ENCODE results near the gene PREX1.
"Not testable (repeated sequence)": the region's sequence is repeated elsewhere in the genome, so short reads cannot be mapped to it uniquely, and the experiment has no call there.

The PREX1 gene

GRCh38 chr20:48827855-48828733 is at the start of gene PREX1:
TSS of gene PREX1 (minus strand) at chr20:48827999. CDS start at chr20:48827860, 139 bp downstream.
- DNase-seq: no peak

- no peak for DNase-seq
These were observed 49.5 kb upstream of the PREX1 start for GRCh38 chr20:48877304-48877703.

- DNase-seq: no peak
These were observed 48.1 kb upstream of the PREX1 start for GRCh38 chr20:48875914-48876240.

GRCh38 chr20:48875233-48875913 is 47.6 kb upstream of the PREX1 start:
- DNase-seq: no peak

GRCh38 chr20:48869442-48869841 is 41.6 kb upstream of the PREX1 start:
- DNase-seq: not testable (repeated sequence)

- DNase-seq: no peak
These were observed 39.1 kb upstream of the PREX1 start for GRCh38 chr20:48866936-48867335.

DNA sequence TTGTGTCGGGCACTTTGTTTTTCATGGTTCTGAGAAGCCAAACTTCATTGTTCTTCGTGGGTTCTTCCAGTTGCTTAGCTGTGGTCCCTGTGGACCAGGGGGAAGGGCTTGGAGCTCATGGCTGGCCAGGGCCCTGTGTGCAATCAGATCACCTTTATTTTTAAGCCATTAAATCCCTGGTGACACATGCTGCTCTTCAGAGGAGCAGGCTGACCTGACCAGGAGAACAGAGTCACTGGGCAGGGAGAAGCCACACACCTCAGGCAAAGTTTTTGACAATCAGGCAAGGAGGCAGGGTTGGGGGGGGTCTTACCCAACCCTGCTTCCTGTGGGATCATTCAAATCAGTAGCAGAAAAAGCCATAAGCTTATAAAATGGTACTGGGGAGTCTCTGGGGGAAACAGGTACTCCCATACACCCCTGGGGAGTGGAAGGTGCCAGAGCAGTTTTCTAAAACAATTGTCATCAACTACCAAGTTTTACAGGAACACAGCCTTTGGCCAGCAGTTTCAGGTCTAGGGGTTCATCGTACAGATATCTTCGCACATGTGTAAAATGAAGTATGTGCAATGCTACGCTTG is 37.0 kb upstream of the PREX1 start:
- DNase-seq: no peak

GRCh38 chr20:48864254-48864653 is 36.5 kb upstream of the PREX1 start:
- no peak for DNase-seq

DNA sequence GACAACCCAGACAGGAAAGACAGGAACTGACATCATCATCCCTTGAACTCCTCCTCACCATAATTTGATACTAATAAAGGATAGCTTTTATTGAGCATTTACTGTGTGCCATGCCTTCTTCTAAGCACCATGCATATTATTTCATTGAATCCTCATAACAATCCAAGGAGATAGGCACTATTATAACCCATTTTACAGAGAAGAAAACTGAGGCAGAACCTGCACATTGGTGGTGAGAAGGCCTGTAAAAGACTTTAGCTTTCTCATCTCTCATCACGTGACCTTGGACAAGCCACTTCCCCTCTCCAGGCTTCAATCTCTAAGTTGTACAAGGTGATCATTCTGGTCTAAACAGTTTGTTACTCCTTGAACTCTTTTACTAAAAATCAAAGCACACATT is 34.5 kb upstream of the PREX1 start:
- no peak for DNase-seq

DNA sequence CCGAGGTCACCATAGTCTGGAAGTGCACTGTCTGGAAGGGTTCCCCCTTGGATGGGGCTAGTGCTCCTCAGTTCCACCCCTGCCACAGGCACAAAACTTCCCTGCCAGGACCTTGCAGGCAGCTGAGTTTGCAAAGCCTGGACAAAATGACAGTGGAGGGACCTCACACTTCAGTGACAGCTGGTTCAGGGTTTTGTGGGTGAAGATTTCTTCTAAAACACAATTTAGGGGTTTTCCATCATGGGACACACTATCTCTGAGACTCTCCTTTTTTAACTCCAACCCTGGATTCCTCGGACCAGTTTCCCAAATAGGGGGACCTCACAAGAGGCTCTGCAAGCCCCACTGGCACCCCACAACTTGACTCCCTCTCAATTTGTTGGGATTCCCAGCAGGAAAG is 33.6 kb upstream of the PREX1 start:
- DNase-seq: no peak

DNA sequence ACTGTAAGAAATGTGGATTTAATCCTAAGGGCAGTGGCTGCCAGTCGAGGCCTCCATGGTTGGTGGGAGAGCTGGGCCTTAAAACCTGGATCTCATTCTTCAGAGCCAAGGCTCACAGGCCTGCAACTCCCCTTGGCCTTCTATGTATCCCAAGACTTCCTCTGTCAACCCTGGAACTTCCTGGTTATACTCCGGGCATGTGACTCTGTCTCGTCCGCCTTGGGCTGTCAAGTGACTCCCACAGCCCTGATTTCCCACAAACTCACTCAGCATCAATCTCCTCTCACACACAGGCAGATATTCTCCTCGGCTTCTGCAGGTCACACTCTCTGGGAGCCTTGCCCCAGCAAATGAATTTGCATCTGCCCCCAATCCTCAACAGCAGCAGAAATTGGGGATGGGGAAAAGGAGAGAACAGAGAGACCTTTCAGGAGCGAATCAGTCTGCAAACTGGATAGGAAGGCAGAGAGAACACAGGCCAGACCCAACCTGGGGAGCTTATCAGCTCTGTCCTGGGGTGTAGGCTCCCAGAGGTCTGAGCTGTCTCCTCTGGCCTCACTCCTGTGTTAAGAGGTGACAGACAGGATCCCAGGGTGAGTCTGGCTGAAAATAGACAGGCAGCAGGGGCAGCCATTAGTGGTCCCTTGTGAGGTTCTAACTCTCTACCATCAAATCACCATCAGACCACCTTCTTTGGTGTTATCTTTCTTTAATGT is 30.4 kb upstream of the PREX1 start:
- DNase-seq: no peak

GRCh38 chr20:48856130-48856529 is 28.3 kb upstream of the PREX1 start:
- DNase-seq: no peak

- no peak for DNase-seq
These were observed 27.2 kb upstream of the PREX1 start for GRCh38 chr20:48855046-48855445.

GRCh38 chr20:48852609-48853008 is 24.8 kb upstream of the PREX1 start:
- no peak for DNase-seq

DNA sequence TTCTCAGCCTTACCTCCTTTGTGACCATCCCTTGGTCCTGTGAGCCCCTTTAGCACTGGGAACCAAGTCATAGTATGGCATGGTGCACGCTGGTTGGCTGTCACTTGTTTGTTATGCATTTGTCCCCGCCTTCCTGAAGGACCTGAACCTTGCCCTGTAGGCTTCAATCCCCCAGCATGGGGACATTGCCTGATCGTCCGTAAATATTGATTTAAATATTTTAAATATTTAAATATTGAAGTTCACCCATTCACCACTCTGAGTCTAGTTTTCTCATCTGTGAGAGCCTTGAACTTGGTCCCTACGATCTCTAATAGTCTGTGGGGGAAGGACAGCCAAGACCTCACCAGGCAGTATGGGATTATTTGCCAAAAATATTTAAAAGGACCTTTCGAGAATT is 23.8 kb upstream of the PREX1 start:
- DNase-seq: no peak

GRCh38 chr20:48850977-48851299 is 23.1 kb upstream of the PREX1 start:
- no peak for DNase-seq

DNA sequence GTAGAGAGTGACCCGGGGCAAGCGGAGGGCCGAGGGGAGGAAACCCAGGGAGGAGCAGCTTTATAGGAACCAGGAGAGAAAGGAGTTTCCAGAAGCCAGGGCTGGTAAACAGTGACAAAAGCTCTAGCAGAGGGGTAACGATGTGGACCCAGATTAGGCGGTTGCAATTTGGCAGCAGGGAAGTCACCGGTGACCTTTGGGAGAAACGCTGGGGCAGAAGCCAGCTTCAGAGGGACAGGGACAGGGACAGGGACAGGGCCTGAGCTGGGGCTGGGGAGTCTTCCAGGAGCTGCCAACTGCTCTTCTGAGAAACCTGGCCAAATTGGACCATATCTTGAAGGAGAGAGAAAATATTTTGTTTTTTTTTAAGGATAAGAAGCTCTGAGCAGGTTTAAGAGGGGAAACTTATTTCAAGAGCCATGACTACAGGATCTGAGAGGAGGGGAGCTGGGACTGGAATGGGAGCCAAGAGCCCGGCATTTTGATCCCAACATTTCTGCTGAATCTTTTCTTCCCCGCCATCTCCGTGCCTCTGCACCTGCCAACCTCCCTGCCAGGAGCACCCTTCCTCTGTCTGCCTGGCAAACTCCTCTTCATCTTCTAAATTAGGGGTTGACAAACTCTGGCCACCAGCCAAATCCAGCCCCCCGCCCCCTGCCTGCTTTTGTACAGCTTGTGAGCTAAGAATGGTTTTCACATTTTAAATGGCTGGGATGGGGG is 22.6 kb upstream of the PREX1 start:
- no peak for DNase-seq

DNA sequence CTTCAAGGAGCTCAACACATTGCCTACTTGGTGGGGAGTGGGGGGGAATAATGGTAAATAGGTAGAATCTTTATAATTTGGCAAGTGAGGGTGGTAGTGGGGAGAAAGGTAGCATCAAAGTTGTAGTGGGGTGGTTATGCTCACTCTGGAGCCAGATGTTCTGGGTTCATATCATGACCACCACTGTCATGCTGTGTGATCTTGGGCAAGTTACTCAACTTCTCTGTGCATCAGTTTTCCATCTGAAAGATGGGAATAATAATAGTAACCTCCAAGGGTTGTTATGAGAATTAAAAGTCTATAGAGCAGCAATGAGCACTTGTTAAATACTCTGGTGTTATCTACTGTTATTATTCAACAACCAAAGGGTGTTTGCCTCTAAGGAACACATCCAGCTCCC is 22.0 kb upstream of the PREX1 start:
- DNase-seq: no peak

DNA sequence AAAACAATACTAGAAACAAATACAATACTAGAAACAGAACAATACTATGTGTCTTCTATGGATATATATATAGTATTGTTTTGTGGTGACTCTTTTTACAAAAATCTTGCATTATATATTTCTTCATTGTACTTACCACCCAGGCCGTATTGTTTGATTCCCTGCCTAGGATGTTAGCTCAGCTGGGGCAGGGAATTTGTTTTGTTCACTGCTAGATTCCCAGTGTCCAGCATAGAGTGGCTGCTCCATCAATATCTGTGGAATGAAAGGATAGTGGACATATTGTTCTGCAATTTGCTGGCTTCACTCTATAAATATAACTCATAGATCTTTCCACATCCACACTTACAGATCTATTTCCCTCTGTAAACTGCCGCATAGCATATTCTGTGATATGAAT is 21.5 kb upstream of the PREX1 start:
- DNase-seq: no peak

- no peak for DNase-seq
These were observed 19.9 kb upstream of the PREX1 start for GRCh38 chr20:48847498-48848205.

- DNase-seq: no peak
These were observed 19.0 kb upstream of the PREX1 start for GRCh38 chr20:48846516-48847492.
